Measurements from ENCODE around the gene ROR2. TPM values are rescaled to one million over a fixed set of nuclear protein-coding genes. Genes with fewer than 3 reads are reported as not detected.
"Not testable (repeated sequence)": the region's sequence is repeated elsewhere in the genome, so short reads cannot be mapped to it uniquely, and the experiment has no call there.

Gene ROR2
- total RNA-seq, 6 experiments from 2014 or later, result 0.09 TPM; not detected in 5

- Mint-ChIP-seq H3K4me1 (ENCODE audit: low read depth) (peaks cover 16% of the 10 kb centered on the region), H3K27ac (no peak overlapping the region), H3K36me3 (ENCODE audit: low read depth) (no peaks in the 10 kb centered on the region), H3K4me3 (no peak overlapping the region), H3K9me3 (no peaks in the 10 kb centered on the region), H3K27me3 (ENCODE audit: insufficient read depth) (no peaks in the 10 kb centered on the region; the same call in 1 of the 2 replicates)
- TF ChIP-seq CTCF (IDR thresholded peaks at IDR 0.05), result no peak
- no peak for DNase-seq
Measured at GRCh38 chr9:91799113-91799744, 150.8 kb downstream of the ROR2 start.

- not testable (repeated sequence) for H3K9me3 Mint-ChIP-seq; H3K27me3 Mint-ChIP-seq (ENCODE audit: insufficient read depth); H3K4me3 Mint-ChIP-seq; H3K27ac Mint-ChIP-seq; H3K36me3 Mint-ChIP-seq (ENCODE audit: low read depth); DNase-seq
- H3K4me1 Mint-ChIP-seq (ENCODE audit: low read depth), result peaks cover 12% of the 10 kb centered on the region
Measured at GRCh38 chr9:91798273-91799112, 151.5 kb downstream of the ROR2 start.

- H3K4me1 Mint-ChIP-seq (ENCODE audit: low read depth); H3K36me3 Mint-ChIP-seq (ENCODE audit: low read depth); H3K27ac Mint-ChIP-seq; DNase-seq; H3K4me3 Mint-ChIP-seq; H3K27me3 Mint-ChIP-seq (ENCODE audit: insufficient read depth); H3K9me3 Mint-ChIP-seq: not testable (repeated sequence)
Measured at GRCh38 chr9:91797517-91797916, 152.5 kb downstream of the ROR2 start.

- not testable (repeated sequence) for H3K4me3 Mint-ChIP-seq; H3K4me1 Mint-ChIP-seq (ENCODE audit: low read depth); DNase-seq; H3K27me3 Mint-ChIP-seq (ENCODE audit: insufficient read depth); H3K36me3 Mint-ChIP-seq (ENCODE audit: low read depth); H3K9me3 Mint-ChIP-seq; H3K27ac Mint-ChIP-seq
Measured at GRCh38 chr9:91796516-91796915, 153.5 kb downstream of the ROR2 start.

- no peak for DNase-seq
- Mint-ChIP-seq H3K27ac (no peak overlapping the region), H3K9me3 (no peaks in the 10 kb centered on the region), H3K4me1 (ENCODE audit: low read depth) (no peaks in the 10 kb centered on the region), H3K36me3 (ENCODE audit: low read depth) (no peaks in the 10 kb centered on the region), H3K4me3 (no peak overlapping the region), H3K27me3 (ENCODE audit: insufficient read depth) (peaks cover 5% of the 10 kb centered on the region)
- TF ChIP-seq CTCF (IDR thresholded peaks at IDR 0.05), result no peak
Measured at GRCh38 chr9:91795598-91796241, 154.3 kb downstream of the ROR2 start.

- not testable (repeated sequence) for H3K9me3 Mint-ChIP-seq; H3K27ac Mint-ChIP-seq; H3K36me3 Mint-ChIP-seq (ENCODE audit: low read depth); DNase-seq; H3K27me3 Mint-ChIP-seq (ENCODE audit: insufficient read depth); H3K4me1 Mint-ChIP-seq (ENCODE audit: low read depth); H3K4me3 Mint-ChIP-seq
Measured at GRCh38 chr9:91793371-91793770, 156.7 kb downstream of the ROR2 start.

- H3K27ac Mint-ChIP-seq, result no peak overlapping the region
- no peaks in the 10 kb centered on the region for H3K4me1 Mint-ChIP-seq (ENCODE audit: low read depth)
- no peaks in the 10 kb centered on the region for H3K36me3 Mint-ChIP-seq (ENCODE audit: low read depth)
- no peak for TF ChIP-seq CTCF (IDR thresholded peaks at IDR 0.05)
- no peak overlapping the region for H3K4me3 Mint-ChIP-seq
- peaks cover 7% of the 10 kb centered on the region for H3K27me3 Mint-ChIP-seq (ENCODE audit: insufficient read depth)
- peak; percentile 40 for DNase-seq
- no peaks in the 10 kb centered on the region; the same call in 1 of the 2 replicates for H3K9me3 Mint-ChIP-seq
Measured at GRCh38 chr9:91790917-91791316, 159.1 kb downstream of the ROR2 start.

Data from HFFc6 (cell line).